Right atrium auricular region (tissue), 2 donors: ENCODE results near the gene PSD. TPM values are rescaled to one million over a fixed set of nuclear protein-coding genes. Genes with fewer than 3 reads are reported as not detected.

Experiments used
- DNase-seq: peaks from one replicate; pipeline ENCODE4 v3.0.0-alpha.2; 2019; ENCODE audit warnings: low spot score
- H3K27ac ChIP-seq, 2 donors: fragments of 200-600 bp; sonication (generic); 1 replicate in 1 of 2; 2 replicates in 1 of 2; pipeline ENCODE4 v1.5.1; 2016 to 2019
- H3K27me3 ChIP-seq, 2 donors: fragments of 200-600 bp; sonication (generic); one replicate each; pipeline versions ENCODE4 v1.5.1 to v1.6.0; 2017 to 2019
- H3K36me3 ChIP-seq: fragments of 200-600 bp; sonication (generic); one replicate; pipeline ENCODE4 v1.5.1; 2016
- H3K4me1 ChIP-seq, 2 donors: fragments of 200-600 bp; sonication (generic); one replicate each; pipeline versions ENCODE4 v1.5.1 to v1.6.0; 2017 to 2019
- H3K4me3 ChIP-seq, 2 donors: fragments of 200-600 bp; sonication (generic); 1 replicate in 1 of 2; 2 replicates in 1 of 2; pipeline ENCODE4 v1.5.1; 2017 to 2019; ENCODE audit warnings: mild to moderate bottlenecking in 1 of 2, moderate library complexity in 1 of 2
- H3K9me3 ChIP-seq, 2 donors: fragments of 200-600 bp; sonication (generic); one replicate each; pipeline ENCODE4 v1.5.1; 2019
- CTCF ChIP-seq, 2 donors: fragments of 200-600 bp; sonication (generic); IDR thresholded peaks; one replicate each; pipeline ENCODE4 v1.5.1; 2019; ENCODE audit warnings: antibody characterized with exemption in 2 of 2
- total RNA-seq, 2 donors: library from RNA; depleted of rRNA; stranded (reverse); fragments of >200 nt; gene quantifications; one replicate each; pipeline ENCODE4 v1.1.0, GENCODE V29; 2016

PSD gene
- total RNA-seq, 2 donors from 2014 or later, result 2.2 to 9.7 TPM

GRCh38 chr10:102462512-102463054, 44.0 kb upstream of the PSD start:
- no peaks in the 10 kb centered on the region for H3K36me3 ChIP-seq
- H3K4me3 ChIP-seq, result no peak overlapping the region
- no peaks in the 10 kb centered on the region for H3K9me3 ChIP-seq
- DNase-seq, result no peak
- no peaks in the 10 kb centered on the region for H3K27me3 ChIP-seq
- H3K4me1 ChIP-seq, result peaks cover 0 to 25% of the 10 kb centered on the region in 2 donors
- TF ChIP-seq CTCF (IDR thresholded peaks at IDR 0.05), result no peak
- no peak overlapping the region for H3K27ac ChIP-seq

- no peak for TF ChIP-seq CTCF (IDR thresholded peaks at IDR 0.05)
- Histone ChIP-seq H3K27ac (peak overlapping the region; percentile 13 to 51), H3K4me3 (peak overlapping the region; percentile 65 to 66), H3K27me3 (no peaks in the 10 kb centered on the region), H3K4me1 (peaks cover 0 to 25% of the 10 kb centered on the region in 2 donors), H3K36me3 (no peaks in the 10 kb centered on the region), H3K9me3 (no peaks in the 10 kb centered on the region)
- peak; percentile 82 for DNase-seq
These were observed 42.8 kb upstream of the PSD start for GRCh38 chr10:102461187-102462054.

- no peaks in the 10 kb centered on the region for H3K36me3 ChIP-seq
- H3K9me3 ChIP-seq, result no peaks in the 10 kb centered on the region
- H3K4me3 ChIP-seq, result peak overlapping the region; percentile 65 to 66
- no peak for DNase-seq
- TF ChIP-seq CTCF (IDR thresholded peaks at IDR 0.05), result no peak
- H3K4me1 ChIP-seq, result peaks cover 0 to 25% of the 10 kb centered on the region in 2 donors
- peak overlapping the region; percentile 13 to 51 for H3K27ac ChIP-seq
- H3K27me3 ChIP-seq, result no peaks in the 10 kb centered on the region
These were observed 42.2 kb upstream of the PSD start for GRCh38 chr10:102460836-102461186.

GRCh38 chr10:102458656-102459055, 40.1 kb upstream of the PSD start:
- H3K4me1 ChIP-seq, result peaks cover 0 to 25% of the 10 kb centered on the region in 2 donors
- DNase-seq, result no peak
- no peak overlapping the region for H3K27ac ChIP-seq
- H3K4me3 ChIP-seq, result no peak overlapping the region
- no peaks in the 10 kb centered on the region for H3K9me3 ChIP-seq
- no peaks in the 10 kb centered on the region for H3K27me3 ChIP-seq
- TF ChIP-seq CTCF (IDR thresholded peaks at IDR 0.05), result no peak
- H3K36me3 ChIP-seq, result no peaks in the 10 kb centered on the region

- Histone ChIP-seq H3K27ac (no peak overlapping the region), H3K27me3 (no peaks in the 10 kb centered on the region), H3K36me3 (no peaks in the 10 kb centered on the region), H3K4me3 (no peak overlapping the region), H3K9me3 (no peaks in the 10 kb centered on the region), H3K4me1 (peaks cover 0 to 21% of the 10 kb centered on the region in 2 donors)
- TF ChIP-seq CTCF (IDR thresholded peaks at IDR 0.05), result no peak
- DNase-seq, result no peak
These were observed 39.1 kb upstream of the PSD start for GRCh38 chr10:102457591-102458150.
